ENCODE results near the gene MCC.

Gene MCC

DNA sequence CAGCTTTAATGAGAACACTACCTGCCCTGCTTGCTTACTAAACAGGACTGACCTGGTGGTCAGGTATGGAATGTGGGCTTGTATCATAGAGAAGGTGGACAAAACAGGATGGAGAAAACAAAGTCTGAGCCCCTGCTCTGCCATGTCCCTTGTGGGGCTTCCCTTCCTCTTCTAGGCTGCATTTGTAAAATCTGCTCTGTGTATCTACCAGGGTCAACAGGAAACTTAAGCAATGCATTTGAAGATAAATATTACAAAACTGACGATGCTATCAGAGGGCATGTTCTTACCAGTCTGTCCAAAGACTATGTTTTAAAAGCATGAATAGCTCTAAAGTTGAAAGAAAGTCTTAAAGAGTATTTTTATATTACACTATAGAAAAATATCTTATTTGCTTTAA is 282.9 kb downstream of the MCC start:
- TF ChIP-seq, protein P1, sequence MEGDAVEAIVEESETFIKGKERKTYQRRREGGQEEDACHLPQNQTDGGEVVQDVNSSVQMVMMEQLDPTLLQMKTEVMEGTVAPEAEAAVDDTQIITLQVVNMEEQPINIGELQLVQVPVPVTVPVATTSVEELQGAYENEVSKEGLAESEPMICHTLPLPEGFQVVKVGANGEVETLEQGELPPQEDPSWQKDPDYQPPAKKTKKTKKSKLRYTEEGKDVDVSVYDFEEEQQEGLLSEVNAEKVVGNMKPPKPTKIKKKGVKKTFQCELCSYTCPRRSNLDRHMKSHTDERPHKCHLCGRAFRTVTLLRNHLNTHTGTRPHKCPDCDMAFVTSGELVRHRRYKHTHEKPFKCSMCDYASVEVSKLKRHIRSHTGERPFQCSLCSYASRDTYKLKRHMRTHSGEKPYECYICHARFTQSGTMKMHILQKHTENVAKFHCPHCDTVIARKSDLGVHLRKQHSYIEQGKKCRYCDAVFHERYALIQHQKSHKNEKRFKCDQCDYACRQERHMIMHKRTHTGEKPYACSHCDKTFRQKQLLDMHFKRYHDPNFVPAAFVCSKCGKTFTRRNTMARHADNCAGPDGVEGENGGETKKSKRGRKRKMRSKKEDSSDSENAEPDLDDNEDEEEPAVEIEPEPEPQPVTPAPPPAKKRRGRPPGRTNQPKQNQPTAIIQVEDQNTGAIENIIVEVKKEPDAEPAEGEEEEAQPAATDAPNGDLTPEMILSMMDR (conservative IDR thresholded peaks at IDR 0.05): no peak
- H3K27ac ChIP-seq: no peak overlapping the region

GRCh38 chr5:113204525-113205161 is 283.6 kb downstream of the MCC start:
- no peak overlapping the region for H3K27ac ChIP-seq

GRCh38 chr5:113203916-113204315 is 284.3 kb downstream of the MCC start:
- no peak overlapping the region for H3K27ac ChIP-seq
- TF ChIP-seq, protein P1 (conservative IDR thresholded peaks at IDR 0.05): no peak

More at GRCh38 chr5:113204525-113205161, 283.6 kb downstream of the MCC start:
- TF ChIP-seq, protein P1 (conservative IDR thresholded peaks at IDR 0.05): no peak

DNA sequence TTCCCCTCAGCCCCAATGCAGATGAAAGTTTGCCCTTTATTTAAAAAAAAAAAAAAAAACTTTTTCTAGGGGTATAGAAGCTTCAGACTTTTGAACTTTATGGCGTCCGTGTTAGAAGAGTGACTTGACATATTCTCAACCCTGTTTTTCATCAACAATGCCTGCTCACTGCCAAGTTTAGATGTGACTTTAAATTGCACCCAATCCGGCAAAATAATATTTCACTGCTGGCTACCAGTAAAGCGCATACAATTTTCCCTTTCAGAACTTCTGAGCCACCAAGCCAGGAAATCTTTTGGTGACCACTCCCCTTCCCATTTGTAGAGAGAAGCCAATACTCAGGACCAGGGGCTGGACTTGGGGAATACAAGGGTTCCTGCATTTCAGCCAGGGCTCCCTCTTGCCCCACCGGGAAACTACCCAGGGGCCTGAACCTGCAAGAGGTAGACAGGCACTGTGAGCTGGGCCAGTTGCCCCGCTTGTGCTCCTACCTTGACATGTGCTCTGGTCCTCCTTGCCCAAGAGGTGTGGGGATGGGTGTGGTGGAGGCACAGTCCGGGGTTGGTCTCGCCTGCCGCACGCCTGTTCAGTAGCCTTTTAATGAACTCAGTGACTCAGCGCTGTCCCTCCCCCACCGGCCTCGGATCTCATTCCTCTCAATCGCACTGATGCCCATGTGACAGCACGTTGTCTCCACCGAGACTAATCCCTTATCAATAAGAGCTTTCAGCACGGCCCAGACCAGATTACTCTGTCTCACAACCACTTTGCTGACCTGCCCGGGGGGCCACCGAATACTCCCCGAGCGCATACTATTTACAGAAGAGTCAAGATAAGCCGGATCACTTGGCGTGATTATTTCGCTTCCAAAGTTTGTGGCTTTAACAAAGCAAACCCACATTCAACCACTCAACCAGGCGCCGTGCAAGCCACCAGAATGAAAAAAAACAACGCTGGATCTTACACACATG is 285.2 kb downstream of the MCC start:
- TF ChIP-seq, protein P1 (conservative IDR thresholded peaks at IDR 0.05): no peak
- no peak overlapping the region for H3K27ac ChIP-seq

DNA sequence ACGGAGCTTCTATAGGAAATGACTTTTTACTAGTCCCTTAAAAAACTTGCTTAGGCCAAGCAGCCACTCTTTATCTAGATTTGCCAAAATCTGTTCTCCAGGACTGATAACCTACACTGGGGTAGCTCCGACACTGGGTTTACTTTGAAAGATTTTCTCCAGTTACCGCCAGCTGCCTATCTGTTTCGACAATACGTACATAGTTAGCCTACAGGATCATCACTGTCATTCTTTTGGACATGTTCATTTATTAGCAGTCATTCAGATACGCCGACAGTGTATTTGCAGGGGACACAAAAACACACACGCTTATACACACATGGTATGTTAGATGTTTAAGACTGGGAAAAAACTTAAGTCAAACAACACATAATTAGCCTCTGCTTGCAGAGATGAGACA is 286.0 kb downstream of the MCC start:
- TF ChIP-seq, protein P1 (conservative IDR thresholded peaks at IDR 0.05): no peak

GRCh38 chr5:113201715-113202114 is 286.5 kb downstream of the MCC start:
- no peak overlapping the region for H3K27ac ChIP-seq
- TF ChIP-seq, protein P1 (conservative IDR thresholded peaks at IDR 0.05): no peak

More for the DNA sequence above, 286.0 kb downstream of the MCC start:
- no peak overlapping the region for H3K27ac ChIP-seq

DNA sequence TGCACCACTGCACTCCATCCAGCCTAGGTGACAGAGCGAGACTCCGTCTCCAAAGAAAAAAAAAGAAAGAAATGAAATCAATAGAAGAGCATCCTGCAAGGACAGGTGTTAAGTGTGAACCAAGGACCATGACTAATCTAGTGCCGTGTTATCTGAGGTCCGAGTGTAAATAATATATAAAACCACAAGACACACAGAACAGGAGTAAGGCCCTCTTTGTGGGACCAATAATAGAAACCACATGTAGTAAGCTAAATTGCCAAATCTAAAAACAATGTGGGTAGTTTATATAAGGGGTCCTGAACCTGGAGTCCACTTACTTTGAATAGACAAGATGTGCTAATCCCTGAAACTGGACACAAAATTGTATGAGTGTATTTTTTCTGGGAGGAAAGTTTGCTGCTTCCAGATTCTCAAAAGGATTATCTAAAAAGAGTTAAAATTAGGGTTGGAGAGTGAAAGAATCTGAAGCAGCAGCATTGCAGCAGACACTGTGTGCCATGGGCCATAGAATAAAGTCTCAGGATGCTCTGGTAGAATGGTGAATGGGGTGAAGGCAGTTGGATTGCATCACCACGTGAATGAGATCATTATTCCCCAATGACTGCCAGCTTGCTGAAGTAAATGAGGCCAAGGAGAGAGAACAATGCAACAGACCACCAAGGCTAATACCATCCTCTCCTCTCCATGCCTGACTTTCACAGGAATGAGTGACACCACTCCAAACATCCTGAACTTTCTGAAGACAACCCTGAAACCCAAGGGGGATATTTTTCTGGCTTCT is 288.9 kb downstream of the MCC start:
- TF ChIP-seq, protein P1 (conservative IDR thresholded peaks at IDR 0.05): no peak
- H3K27ac ChIP-seq: no peak overlapping the region
